Keratinocyte (primary cell): ENCODE results near the gene TMEM151B. TPM values are rescaled to one million over a fixed set of nuclear protein-coding genes. Genes with fewer than 3 reads are reported as not detected.

Experiments used
- DNase-seq: peaks from one replicate; pipeline ENCODE4 v3.0.0-alpha.2; 2011; ENCODE audit warnings: low read depth, missing footprints, low spot score
- FAIRE-seq: peaks from 2 replicates; lab custom pipeline; 2011; peaks lifted over from hg19 to GRCh38; lab: Jason Lieb, UNC
- H2AFZ ChIP-seq: 2 replicates; pipeline ENCODE4 v1.6.0; 2012; ENCODE audit warnings: low read length, control low read depth, inconsistent platforms; ENCODE audit not compliant: control insufficient read depth
- H3K27ac ChIP-seq: 2 replicates; pipeline ENCODE4 v1.5.1; 2011; ENCODE audit warnings: low read length; ENCODE audit not compliant: control insufficient read depth, insufficient read depth
- H3K27me3 ChIP-seq: 3 replicates; pipeline ENCODE4 v1.6.0; 2011; ENCODE audit warnings: low read length; ENCODE audit not compliant: control insufficient read depth, insufficient read depth; ENCODE audit errors: extremely low read depth
- H3K36me3 ChIP-seq, 2 experiments: 2 replicates in 1 of 2; 3 replicates in 1 of 2; pipeline ENCODE4 v1.5.1; 2011; ENCODE audit warnings: low read length in 2 of 2, mild to moderate bottlenecking in 1 of 2; ENCODE audit not compliant: control insufficient read depth in 2 of 2, insufficient read depth in 2 of 2; ENCODE audit errors: extremely low read depth in 1 of 2
- H3K4me1 ChIP-seq: 3 replicates; pipeline ENCODE4 v1.5.1; 2011; ENCODE audit warnings: low read length; ENCODE audit not compliant: control insufficient read depth, insufficient read depth; ENCODE audit errors: extremely low read depth
- H3K4me2 ChIP-seq: 3 replicates; pipeline ENCODE4 v1.6.0; 2011; ENCODE audit warnings: low read depth, low read length; ENCODE audit not compliant: control insufficient read depth, insufficient read depth; ENCODE audit errors: extremely low read depth
- H3K4me3 ChIP-seq, 3 experiments: fragments of 200-600 bp in 1 of 3; sonication (generic) in 1 of 3; 2 replicates in 2 of 3; 3 replicates in 1 of 3; pipeline ENCODE4 v1.5.1; 2011 to 2016; ENCODE audit warnings: low read length in 3 of 3, mild to moderate bottlenecking in 3 of 3, control low read depth in 2 of 3, inconsistent platforms in 1 of 3, low read depth in 1 of 3, mixed read lengths in 1 of 3, mixed run types in 1 of 3, moderate library complexity in 1 of 3; ENCODE audit not compliant: control insufficient read depth in 2 of 3, insufficient read depth in 2 of 3; ENCODE audit errors: extremely low read depth in 1 of 3
- H3K79me2 ChIP-seq: 2 replicates; pipeline ENCODE4 v1.6.0; 2012; ENCODE audit warnings: low read length; ENCODE audit not compliant: control insufficient read depth, insufficient read depth
- H3K9ac ChIP-seq: 3 replicates; pipeline ENCODE4 v1.6.0; 2011; ENCODE audit warnings: low read length; ENCODE audit not compliant: control insufficient read depth, insufficient read depth; ENCODE audit errors: extremely low read depth
- H3K9me1 ChIP-seq: 3 replicates; pipeline ENCODE4 v1.6.0; 2011; ENCODE audit warnings: low read length; ENCODE audit not compliant: control insufficient read depth, insufficient read depth; ENCODE audit errors: extremely low read depth
- H3K9me3 ChIP-seq: 2 replicates; pipeline ENCODE4 v1.5.1; 2012; ENCODE audit warnings: low read depth, low read length; ENCODE audit not compliant: control insufficient read depth
- H4K20me1 ChIP-seq: 3 replicates; pipeline ENCODE4 v1.6.0; 2011; ENCODE audit warnings: low read length; ENCODE audit not compliant: control insufficient read depth, insufficient read depth; ENCODE audit errors: extremely low read depth
- EZH2 ChIP-seq: IDR thresholded peaks from one replicate; pipeline ENCODE4 v1.6.1; 2012; ENCODE audit warnings: inconsistent platforms, mild to moderate bottlenecking, low read length, moderate library complexity
- dilution Hi-C: fragments of 300-500 bp; cut with MboI; formaldehyde crosslinking; loops from one replicate; pipeline ENCODE4 v1.7.0; 2020; ENCODE audit warnings: low sequenced_read_pairs; ENCODE audit not compliant: extremely low pct_ligation_motif_present
- polyA plus RNA-seq, 5 experiments: library from polyadenylated mRNA; depleted of rRNA in 3 of 5; stranded (reverse) in 3 of 5; stranded (forward) in 1 of 5; unstranded in 1 of 5; fragments of >200 nt; gene quantifications; 1 replicate in 1 of 5; 2 replicates in 3 of 5; 3 replicates in 1 of 5; pipeline versions ENCODE4 v1.2.1 to v1.2.3, GENCODE V29; 2011 to 2012; ENCODE audit warnings: missing spikeins in 2 of 5, low read depth in 1 of 5, low replicate concordance in 1 of 5
- TF ChIP-seq, protein P1 (sequence below), 3 experiments: IDR thresholded peaks in 1 of 3; conservative IDR thresholded peaks in 1 of 3; optimal IDR thresholded peaks in 1 of 3; 2 replicates in 2 of 3; 3 replicates in 1 of 3; pipeline versions ENCODE3 to v1.5.1; 2011; ENCODE audit warnings: low read length in 3 of 3, mild to moderate bottlenecking in 3 of 3, moderate library complexity in 2 of 3, control low read depth in 1 of 3, inconsistent platforms in 1 of 3; ENCODE audit not compliant: insufficient read depth in 2 of 3; ENCODE audit errors: extremely low read depth in 1 of 3

TMEM151B gene
- polyA plus RNA-seq, 1 donor (not counting 4 experiments of a cell fraction or from before 2014, with no cell fraction given): not detected

DNA sequence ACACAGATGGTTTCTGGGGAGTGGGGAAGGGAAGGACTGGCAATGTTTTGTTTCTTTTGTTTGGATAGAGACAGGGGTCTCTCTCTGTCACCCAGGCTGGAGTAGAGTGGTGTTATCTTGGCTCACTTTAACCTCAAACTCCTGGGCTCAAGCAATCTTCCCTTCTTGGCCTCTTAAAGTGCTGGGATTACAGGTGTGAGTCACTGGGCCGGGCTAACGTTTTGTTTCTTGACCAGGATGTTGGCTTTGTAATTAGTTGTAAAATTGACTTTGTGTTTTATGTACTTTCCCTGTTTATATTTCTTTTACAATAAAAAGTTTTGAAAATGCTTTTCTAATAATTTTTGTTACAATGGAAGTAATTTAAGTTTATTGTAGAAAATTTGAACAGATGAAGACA lies 83.1 kb downstream of the TMEM151B start:
- Histone ChIP-seq H3K27ac (no peak overlapping the region), H2AFZ (no peak overlapping the region), H3K36me3 (no peaks in the 10 kb centered on the region), H3K4me1 (no peaks in the 10 kb centered on the region), H3K9me3 (no peaks in the 10 kb centered on the region), H3K27me3 (peaks cover 10% of the 10 kb centered on the region), H3K4me3 (no peak overlapping the region), H3K4me2 (no peak overlapping the region), H4K20me1 (no peaks in the 10 kb centered on the region), H3K9ac (no peak overlapping the region), H3K9me1 (no peaks in the 10 kb centered on the region), H3K79me2 (no peaks in the 10 kb centered on the region)
- dilution Hi-C loops: no loop called here
- TF ChIP-seq, protein P1, sequence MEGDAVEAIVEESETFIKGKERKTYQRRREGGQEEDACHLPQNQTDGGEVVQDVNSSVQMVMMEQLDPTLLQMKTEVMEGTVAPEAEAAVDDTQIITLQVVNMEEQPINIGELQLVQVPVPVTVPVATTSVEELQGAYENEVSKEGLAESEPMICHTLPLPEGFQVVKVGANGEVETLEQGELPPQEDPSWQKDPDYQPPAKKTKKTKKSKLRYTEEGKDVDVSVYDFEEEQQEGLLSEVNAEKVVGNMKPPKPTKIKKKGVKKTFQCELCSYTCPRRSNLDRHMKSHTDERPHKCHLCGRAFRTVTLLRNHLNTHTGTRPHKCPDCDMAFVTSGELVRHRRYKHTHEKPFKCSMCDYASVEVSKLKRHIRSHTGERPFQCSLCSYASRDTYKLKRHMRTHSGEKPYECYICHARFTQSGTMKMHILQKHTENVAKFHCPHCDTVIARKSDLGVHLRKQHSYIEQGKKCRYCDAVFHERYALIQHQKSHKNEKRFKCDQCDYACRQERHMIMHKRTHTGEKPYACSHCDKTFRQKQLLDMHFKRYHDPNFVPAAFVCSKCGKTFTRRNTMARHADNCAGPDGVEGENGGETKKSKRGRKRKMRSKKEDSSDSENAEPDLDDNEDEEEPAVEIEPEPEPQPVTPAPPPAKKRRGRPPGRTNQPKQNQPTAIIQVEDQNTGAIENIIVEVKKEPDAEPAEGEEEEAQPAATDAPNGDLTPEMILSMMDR (optimal IDR thresholded peaks at IDR 0.05 in 1 of 3, IDR thresholded peaks at IDR 0.05 in 1 of 3, conservative IDR thresholded peaks at IDR 0.05 in 1 of 3; ENCODE audit: extremely low read depth in 1 of 3, insufficient read depth in 2 of 3, low read length in 3 of 3): no peak
- TF ChIP-seq EZH2: no peak
- no peak for FAIRE-seq
- no peak for DNase-seq

DNA sequence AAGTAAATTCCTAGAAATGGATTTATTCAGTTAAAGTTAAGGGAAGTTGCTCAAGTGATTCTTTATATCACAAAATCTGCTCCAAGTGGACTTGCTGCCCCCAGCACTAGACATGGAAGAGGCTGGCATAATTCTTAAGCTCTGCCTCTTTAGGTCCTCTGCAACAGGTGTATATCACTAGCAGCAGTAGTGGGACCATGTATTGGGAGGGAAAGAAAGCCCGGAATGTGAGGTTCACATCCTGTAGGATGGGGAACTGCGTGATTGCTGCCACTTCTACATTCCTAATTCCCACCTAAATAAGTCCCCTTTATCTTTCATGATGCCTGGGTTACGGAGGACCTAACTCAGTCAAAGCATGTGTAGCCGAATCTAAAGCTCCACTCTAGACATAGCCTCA lies 85.4 kb downstream of the TMEM151B start:
- H3K79me2 ChIP-seq: no peaks in the 10 kb centered on the region
- dilution Hi-C loops: no loop called here
- H3K9me3 ChIP-seq: no peaks in the 10 kb centered on the region
- no peak overlapping the region for H3K27ac ChIP-seq
- H3K27me3 ChIP-seq: peaks cover 8% of the 10 kb centered on the region
- H3K36me3 ChIP-seq: no peaks in the 10 kb centered on the region
- H4K20me1 ChIP-seq: no peaks in the 10 kb centered on the region
- FAIRE-seq (no peak), DNase-seq (no peak)
- H2AFZ ChIP-seq: no peak overlapping the region
- no peaks in the 10 kb centered on the region for H3K4me1 ChIP-seq
- H3K4me2 ChIP-seq: no peak overlapping the region
- no peak overlapping the region for H3K9ac ChIP-seq
- TF ChIP-seq, protein P1 (optimal IDR thresholded peaks at IDR 0.05 in 1 of 3, IDR thresholded peaks at IDR 0.05 in 1 of 3, conservative IDR thresholded peaks at IDR 0.05 in 1 of 3; ENCODE audit: extremely low read depth in 1 of 3, insufficient read depth in 2 of 3, low read length in 3 of 3): no peak
- TF ChIP-seq EZH2: no peak
- no peak overlapping the region for H3K4me3 ChIP-seq
- no peaks in the 10 kb centered on the region for H3K9me1 ChIP-seq
